Stimulated activated CD4-positive, alpha-beta T cell treated with anti-CD3 and anti-CD28 coated beads, Interleukin-15, amount 100 ng/mL, for 1 hour (primary cell): ENCODE measurements around the gene NKAIN1.

ENCODE experiments used
- DNase-seq, 2 donors: peaks; one replicate each; pipeline ENCODE4 v3.0.0-alpha.2; 2020; ENCODE audit warnings: low read depth in 1 of 2, low spot score in 1 of 2

The NKAIN1 gene

DNA sequence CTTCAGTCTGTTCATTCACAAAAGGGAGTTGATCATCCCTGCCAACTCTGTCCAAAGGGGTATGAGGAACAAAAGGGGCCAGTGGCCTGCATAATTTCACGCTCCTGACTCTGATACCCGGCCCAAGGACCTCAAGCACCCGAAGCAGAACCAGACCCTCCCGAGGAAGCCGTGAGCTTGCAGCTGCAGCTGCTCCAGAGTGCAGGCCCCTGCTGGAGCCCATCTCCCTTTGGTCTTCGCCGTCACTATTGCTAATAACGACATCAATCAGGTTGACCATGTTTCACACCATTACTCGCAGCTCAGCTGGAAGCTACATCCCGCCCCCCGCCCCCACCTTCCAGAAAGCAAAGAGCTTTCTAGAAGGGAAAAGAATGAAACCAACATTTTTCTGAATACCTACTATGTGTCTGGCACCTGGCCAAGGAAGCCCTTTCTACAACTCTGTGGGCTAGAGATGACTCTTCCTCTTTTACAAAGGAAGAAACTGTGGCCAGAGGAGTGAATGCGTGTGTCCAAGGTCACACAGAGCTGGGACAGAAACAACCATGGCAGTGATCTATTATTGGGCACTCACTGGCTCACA is 5.5 kb downstream of the NKAIN1 start:
- DNase-seq = no peak

- DNase-seq = no peak
Measured at GRCh38 chr1:31232689-31233088, 7.0 kb downstream of the NKAIN1 start.

DNA sequence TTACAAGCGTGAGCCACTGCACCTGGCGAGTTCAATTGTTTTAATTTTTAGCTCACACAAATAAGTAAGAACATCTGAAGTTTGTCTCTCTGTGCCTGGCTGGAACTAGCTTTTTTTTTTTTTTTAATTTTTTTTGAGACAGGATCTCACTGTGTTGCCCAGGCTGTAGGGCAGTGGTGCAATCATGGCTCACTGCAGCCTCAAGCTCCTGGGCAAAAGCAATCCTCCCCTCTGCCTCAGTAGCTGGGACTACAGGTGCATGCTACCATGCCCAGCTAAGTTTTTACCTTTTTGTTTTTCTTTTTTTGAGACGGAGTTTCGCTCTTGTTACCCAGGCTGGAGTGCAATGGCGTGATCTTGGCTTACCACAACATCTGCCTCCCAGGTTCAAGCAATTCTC is 7.9 kb downstream of the NKAIN1 start:
- DNase-seq = no peak

GRCh38 chr1:31230378-31230777 is 9.3 kb downstream of the NKAIN1 start:
- DNase-seq = no peak

DNA sequence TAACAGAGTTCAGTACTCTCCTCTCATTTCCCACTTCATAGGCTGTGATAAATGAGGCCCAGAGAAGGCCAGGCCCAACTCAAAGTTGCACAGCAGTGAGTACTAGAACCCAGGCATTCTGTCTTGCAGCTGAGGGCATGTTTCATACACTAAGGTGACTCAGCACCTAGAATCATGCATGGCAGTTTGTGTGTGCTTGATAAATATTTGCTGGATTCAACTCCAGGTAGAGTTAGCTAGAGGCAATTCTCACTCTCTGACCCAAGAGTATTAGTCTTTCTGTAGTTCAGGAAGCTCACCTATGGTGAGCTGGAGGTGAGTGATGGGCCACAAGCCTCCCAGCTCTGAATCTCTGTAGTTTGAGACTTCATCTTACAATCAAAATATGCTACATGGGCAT is 10.7 kb downstream of the NKAIN1 start:
- no peak for DNase-seq

DNA sequence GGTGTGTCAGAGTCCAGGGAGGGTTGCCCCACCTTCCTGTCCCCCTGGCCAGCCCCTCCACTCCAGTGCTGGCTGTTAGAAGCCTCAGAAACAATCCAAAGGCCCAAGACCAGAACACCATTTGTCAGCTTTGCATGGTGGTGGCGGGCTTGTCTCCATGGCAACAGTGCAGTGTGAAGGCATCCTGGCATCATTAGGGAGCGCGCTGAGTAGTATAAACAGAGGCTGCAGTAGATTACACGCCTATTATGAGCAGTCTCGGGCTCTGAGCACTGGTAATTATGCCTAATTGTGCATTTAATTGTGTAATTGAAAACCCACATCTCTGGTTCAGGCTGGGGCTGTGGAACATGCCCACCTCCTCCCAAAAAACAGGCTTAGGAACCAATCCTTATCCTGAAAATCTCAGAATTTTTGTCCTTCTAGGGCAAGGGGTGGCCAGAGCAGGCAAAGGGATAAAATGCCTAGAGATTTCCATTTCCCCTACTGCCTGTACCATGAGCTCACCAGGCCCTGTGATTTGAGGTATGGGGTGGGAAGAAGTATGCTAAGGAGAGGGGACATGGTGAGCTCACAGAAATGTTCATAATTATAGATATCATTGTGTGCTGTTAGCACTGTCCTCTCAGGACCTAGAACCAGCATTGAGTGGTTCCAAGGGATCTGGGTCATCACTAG is 11.7 kb downstream of the NKAIN1 start:
- DNase-seq = no peak

DNA sequence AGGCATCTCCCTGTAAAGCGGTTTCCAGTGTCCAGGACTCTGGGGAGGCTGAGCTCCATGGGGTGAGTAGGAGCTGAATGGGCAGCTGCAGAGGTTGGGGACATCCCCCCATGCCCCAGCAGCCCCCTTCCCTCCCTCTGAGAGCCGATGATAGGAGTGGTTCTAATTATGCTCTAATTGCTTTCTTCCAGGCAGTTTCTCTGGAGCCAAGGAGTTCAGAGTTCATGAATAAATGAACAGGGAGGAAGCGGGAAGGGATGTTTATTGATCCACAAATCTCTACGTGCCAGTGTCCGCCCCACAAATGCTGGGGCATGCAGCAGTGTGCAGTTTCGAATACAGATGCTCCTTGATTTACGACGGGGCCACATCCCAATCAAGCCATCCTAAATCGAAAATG is 15.6 kb downstream of the NKAIN1 start:
- no peak for DNase-seq

- no peak for DNase-seq
Measured at GRCh38 chr1:31222176-31222575, 17.5 kb downstream of the NKAIN1 start.

DNA sequence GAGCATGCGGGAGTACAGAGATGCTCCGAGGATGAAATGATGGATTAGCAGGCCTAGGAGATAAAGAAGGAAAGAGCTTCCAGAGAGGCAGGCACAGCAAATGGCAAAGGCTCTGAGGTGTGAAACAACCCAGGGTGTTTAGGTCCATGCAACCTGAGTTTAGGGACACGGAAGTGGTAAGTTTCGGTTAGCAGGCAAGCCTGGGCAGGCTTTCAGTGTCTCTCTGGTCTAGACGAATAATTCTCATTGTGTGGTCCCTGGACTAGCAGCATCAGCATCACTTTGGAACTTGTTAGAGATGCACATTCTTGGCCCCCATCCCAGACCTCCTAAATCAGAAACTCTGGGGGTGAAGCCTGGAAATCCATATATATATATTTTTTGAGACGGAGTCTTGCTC is 18.6 kb downstream of the NKAIN1 start:
- DNase-seq = no peak

- no peak for DNase-seq
Measured at GRCh38 chr1:31219489-31219888, 20.2 kb downstream of the NKAIN1 start.

- DNase-seq = no peak
Measured at GRCh38 chr1:31218705-31219104, 21.0 kb downstream of the NKAIN1 start.

DNA sequence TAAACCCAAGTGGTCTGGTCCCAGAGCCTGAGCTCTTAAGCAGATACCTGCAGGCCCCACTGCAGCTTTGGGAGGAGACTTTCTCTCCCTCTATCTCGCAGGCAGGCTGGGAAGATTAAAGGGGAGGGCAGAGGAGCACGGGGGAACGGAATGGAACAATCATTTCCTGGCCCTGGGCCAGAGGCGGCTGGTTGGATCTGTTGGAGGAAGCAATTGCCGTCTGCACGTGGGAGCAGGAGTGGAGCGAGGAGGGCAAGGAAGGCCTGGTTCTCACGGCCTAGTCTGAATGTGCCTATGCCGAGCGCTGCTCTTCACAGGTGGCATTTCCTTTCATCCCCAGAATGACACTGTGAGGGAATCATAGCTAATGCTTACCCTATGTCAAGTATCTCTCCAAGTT is 23.7 kb downstream of the NKAIN1 start:
- DNase-seq = no peak

GRCh38 chr1:31215065-31215570 is 24.6 kb downstream of the NKAIN1 start:
- no peak for DNase-seq

GRCh38 chr1:31214316-31215064 is 25.2 kb downstream of the NKAIN1 start:
- DNase-seq = no peak

GRCh38 chr1:31208361-31208945 is 31.2 kb downstream of the NKAIN1 start:
- DNase-seq = no peak

DNA sequence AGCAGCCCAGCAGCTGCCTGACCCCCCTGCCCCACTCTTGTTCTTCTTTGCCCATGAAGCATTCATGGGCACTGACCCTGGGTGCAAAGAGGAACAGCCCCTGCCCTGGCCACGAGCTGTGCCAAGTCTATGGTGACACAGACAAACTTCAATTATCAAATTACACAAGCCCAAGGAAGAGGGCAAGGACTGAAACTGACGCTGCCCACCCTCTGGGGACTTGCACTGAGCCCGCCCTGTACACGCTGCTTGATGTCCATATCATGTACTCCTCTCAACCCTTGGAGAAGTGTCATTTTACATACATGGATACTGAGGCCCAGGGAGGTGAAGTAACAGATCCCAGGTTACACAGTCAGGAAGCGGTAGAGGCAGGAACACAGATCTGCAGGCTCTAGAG is 32.1 kb downstream of the NKAIN1 start:
- no peak for DNase-seq

DNA sequence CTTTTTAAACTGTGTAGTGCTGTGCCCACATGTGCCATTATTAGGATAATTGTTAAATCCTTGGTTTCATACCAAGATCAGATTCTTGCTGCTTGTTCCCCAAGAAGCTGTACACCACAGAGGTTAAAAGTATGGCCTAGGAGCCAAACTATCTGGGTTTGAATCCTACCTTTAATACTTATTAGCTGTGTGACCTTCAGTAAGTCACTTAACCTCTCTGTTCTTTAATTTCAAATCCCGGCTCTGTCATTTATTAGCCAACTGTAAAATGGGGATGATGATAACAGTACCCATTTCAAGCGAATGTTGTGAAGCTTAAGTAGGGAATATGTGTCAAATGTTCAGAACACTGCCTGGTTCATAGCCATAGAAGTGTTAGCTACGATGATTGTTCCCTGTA is 32.6 kb downstream of the NKAIN1 start:
- no peak for DNase-seq

GRCh38 chr1:31203215-31203614 is 36.5 kb downstream of the NKAIN1 start:
- no peak for DNase-seq

- DNase-seq = no peak
Measured at GRCh38 chr1:31201931-31202360, 37.7 kb downstream of the NKAIN1 start.

DNA sequence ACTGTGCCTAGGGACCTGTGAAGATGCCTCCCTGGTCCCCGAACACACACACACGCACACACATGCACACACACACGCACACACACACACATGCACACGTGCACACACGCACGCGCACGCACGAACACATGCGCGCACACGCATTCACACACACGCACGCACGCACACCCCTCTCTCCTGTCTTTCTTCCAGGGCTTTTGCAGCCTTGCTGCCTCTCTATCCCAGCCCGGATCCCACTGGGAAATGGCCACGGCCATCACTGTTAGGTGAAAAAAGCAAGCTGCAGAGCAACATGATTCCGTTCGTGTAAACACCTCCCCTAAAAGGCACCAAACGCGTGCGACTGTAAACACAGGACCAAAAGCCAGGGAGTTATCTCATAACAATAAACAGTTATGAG is 39.7 kb downstream of the NKAIN1 start:
- DNase-seq = no peak

- DNase-seq = no peak
Measured at GRCh38 chr1:31199236-31199790, 40.4 kb downstream of the NKAIN1 start.

DNA sequence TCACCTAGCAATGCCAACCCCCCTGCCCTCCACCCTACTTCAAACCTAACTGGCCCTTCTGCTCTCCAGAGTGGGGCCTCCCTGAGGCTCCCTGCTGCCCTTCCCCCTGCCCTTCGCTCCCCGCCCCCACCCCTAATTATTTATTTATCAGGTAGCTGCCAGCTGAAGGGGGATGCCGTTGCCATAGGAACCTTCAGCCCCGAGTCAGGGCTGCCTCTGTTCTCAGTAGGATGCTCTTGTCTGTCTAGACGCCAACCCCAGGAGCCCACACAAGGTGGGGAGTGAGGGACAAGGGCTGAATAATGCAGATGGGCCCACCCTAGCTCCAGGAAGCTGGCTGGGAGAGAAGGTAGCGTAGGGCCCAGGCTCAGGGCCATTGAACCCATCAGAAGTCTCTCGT is 41.1 kb downstream of the NKAIN1 start:
- no peak for DNase-seq
